Activated naive CD8-positive, alpha-beta T cell treated with anti-CD3 and anti-CD28 coated beads, Interleukin-2, amount 50 U/mL, for 16 hours (primary cell): ENCODE results near the gene CREB1.
"Not testable (repeated sequence)": the region's sequence is repeated elsewhere in the genome, so short reads cannot be mapped to it uniquely, and the experiment has no call there.

ENCODE experiments used
- DNase-seq: peaks from one replicate; pipeline ENCODE4 v3.0.0-alpha.2; 2020; ENCODE audit warnings: low read depth, low spot score

Gene CREB1

DNA sequence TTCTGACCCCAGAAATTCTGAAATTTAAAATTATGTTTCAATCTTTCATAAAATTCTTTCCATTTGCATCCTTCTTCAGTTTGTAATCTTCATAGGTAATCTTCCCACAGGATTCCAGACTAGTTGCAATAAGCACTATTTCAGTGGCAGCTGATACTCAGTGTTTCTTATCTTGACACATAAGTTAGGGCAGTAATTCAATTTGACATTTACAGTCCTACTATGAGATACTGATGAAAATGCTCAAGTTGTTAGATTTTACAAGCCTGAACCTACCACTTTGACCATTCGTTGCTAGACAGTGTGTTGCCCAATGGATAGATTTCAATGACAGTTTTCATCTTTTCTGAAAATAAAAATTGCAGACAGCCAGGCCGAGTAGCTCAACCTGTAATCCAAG lies 85.1 kb downstream of the CREB1 start:
- DNase-seq: no peak

DNA sequence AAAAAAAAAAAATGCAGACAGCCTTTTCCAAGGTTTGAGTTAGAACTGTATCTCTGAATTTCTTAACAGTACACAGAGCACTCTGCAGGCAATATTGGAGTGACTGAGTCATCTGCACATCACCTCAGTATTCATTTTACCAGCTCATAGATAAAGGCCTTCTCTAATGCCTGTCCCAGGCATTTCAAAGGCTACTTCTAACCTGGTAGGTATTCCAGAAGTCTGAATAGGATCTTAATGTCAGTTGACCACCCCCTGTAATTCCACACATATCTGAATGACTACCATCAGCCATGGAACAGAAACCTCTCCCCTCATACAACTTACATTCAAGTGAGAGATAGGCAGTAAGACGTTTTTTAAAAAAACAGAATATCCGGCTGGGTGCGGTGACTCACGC lies 86.4 kb downstream of the CREB1 start:
- no peak for DNase-seq

DNA sequence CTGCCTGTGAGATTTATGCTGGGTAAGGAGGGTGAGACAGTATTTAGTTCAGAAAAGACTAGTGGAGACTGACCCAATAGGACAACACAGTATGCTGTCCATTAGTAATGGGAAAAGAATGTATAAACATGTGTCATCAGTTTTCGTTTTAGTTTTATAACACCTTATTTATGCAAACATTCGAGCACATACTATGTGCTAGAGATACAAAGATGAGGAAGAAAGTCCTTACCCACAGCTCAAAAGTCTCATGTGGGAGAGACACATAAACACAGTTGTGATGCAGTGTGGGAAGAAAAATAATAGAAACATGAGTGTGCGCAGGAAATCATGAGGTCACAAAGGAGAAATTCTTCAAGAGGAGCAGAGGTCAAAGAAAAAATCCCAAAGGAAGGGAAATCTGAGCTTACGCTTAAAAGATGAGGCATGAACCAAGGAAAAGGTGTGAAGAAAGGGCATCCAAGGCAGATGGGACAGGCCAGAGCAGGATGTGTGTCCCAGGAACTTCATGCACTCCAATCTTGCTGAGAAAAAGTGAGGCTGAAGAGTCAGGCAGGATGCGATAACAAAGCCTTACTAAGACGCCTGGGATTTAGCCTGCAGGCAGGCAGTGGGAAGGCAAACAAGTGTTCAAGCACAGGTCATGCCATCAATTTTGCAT lies 87.4 kb downstream of the CREB1 start:
- no peak for DNase-seq

DNA sequence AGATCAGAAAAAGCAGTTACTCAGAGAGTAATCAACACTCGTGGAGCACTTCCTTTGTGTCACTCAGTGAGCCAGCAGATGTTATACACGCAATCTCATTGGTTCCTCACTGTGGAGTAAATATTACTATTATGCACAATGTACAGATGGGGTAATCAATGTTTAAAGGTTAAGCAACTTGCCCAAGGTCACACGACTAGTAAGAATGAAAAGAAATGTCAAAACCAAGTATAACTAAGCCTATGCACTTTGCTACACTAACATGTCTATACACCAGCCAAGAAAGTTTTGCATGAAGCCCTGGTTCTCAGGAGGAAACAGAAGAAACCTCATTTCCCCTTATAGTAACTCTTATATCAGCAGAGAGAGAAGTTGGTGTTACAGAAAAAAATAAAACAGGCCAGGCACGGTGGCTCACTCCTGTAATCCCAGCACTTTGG lies 90.0 kb downstream of the CREB1 start:
- DNase-seq: no peak

DNA sequence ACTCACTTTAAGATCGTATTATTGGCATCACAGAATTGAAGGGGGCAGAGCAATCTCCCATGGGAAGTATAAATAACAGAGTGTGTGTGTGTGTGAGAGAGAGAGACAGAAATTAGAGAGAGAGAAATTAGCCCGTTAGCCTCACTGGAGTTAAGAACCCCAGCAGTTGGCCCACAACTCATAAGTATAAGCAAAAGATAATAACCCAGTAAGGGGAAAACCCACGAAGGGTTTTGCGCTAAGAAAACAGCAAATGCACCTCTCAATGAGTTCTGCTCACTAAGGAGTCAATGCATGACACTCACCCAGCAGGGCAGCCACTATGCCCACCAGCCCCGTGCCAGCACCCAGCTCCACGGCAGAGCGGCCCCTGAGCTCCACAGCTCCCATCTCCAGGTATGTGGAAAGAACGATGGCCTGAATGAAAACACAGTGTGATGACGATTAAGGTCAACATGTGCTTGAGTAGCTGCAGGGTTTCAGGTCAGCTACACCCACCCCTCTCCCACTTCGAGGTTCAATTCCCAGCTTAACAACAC lies 91.8 kb downstream of the CREB1 start:
- no peak for DNase-seq

DNA sequence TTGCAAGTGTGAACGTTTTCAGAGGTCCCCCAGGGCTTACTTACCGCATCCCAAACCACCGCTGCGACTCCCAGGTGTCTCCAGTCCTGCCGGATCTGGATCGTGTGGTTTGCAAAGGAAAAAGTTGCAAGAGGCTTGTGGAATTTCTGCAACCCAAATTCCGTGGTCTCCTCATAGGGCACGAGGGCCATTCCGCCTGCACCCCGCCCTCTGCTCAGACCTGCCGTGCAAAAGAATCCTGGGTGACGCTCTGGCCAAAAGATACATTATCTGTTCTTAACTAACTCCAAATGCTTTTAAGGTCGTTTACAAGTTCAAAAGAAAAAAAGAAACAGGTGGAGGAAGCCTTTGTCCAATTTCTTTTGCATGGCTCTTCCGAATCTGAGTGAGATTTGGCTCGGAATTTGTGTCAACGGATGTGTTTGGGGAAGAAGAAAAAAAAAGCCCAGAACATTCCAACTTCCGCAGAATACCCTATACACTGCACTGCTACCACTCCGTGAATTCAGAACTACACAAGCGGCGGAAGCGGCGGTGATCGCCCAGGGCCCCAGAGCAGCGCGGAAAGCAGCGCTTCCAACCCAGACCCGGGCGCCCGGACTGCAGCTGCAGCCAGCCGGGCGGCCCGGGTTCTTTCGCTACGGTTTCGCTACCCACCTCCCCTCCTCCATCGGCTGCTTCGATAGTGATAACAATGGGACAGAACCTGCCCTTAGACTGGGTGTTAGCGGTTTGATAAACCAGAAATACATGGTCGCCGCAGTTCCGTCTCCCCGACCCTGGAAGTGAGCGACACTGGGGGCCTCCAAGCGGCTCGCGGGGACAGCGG lies 94.6 kb downstream of the CREB1 start:
- peak; percentile 19 for DNase-seq

DNA sequence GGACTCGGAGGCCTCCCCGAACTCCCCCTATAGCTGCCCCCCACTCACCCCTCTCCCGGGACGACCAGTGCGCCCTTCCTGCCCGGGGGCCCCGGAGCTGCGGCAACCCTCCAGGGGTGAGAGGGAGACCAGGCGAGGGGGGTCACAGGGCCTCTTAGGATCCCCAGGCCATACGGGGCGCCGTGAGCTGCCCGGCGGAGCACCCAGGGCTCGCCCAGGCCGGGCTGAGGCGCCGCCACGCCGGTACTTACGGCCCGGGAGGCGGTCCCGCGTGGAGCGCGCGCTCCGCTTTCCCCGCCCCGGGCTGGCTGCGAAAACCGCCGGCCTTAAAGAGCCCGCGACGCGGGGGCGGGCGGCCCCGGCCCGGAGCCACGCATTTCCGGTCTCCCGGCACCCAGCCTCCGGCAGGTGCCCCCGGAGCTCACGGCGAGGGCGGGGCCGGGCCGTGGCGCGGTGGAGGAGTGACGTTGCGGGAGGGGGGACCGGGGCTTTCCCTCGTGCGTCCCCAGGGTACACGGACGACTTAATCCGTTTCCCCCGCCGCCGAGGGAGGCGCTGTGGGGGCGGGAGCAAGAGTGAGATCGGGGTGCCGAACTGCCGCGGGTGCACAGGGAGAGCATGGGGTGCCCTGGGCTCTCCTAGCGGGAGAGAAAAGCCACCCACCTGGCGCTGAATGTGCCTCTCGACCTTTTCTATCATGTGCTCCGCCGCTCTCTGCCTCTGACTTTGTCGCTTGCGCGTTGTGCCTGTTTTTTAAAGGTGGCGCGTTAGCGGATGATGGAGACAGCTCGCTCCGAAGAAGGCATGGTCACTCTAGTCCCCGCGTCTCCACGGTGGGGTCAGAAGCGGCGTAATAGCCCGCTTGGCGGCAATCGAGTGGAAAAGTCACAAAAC lies 95.5 kb downstream of the CREB1 start, which contains the start of gene METTL21A:
Gene METTL21A, minus strand, starts transcription at position 381 of the 894 bp plus-strand sequence. CDS start 1,019 bp downstream, outside the sequence.
- peak; percentile 85 for DNase-seq

DNA sequence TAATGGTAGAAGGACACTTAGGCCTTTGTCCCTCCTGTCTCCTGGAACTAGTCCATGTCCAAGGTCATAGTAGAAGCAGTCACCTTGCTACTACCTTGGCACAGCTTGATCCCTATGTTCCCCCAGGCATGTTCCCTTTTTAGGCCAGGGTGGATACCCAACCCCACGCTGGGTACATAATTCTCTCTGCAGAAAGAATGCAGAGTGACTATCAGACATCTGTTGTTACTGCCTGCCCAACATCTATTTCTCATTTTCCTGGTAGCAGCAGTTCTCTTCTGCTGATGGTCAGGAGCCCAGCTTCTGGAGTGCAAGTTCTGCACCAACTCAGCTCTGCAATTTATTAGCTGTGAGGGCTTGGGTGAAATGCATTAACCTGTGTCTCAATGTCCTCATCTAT lies 99.8 kb downstream of the CREB1 start:
- no peak for DNase-seq

DNA sequence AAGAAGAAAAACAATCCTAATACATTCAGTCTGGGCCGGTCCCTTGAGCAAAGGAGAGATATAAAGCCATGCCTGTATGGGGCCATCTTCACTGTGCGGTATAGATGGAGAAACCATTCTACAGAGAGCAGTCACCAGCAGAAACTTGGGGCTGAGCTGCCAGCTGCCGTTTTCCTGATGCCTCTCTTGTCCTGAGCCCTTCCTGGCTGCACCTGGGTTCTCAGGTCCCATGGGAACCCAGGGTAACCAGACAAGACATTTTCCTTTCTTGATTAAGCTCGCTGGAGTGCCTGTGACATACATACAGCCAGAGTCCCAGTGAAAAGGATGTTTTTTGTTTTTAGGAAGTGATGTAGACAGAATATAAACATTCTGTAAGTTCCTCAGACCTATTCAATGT lies 100.7 kb downstream of the CREB1 start:
- DNase-seq: no peak

DNA sequence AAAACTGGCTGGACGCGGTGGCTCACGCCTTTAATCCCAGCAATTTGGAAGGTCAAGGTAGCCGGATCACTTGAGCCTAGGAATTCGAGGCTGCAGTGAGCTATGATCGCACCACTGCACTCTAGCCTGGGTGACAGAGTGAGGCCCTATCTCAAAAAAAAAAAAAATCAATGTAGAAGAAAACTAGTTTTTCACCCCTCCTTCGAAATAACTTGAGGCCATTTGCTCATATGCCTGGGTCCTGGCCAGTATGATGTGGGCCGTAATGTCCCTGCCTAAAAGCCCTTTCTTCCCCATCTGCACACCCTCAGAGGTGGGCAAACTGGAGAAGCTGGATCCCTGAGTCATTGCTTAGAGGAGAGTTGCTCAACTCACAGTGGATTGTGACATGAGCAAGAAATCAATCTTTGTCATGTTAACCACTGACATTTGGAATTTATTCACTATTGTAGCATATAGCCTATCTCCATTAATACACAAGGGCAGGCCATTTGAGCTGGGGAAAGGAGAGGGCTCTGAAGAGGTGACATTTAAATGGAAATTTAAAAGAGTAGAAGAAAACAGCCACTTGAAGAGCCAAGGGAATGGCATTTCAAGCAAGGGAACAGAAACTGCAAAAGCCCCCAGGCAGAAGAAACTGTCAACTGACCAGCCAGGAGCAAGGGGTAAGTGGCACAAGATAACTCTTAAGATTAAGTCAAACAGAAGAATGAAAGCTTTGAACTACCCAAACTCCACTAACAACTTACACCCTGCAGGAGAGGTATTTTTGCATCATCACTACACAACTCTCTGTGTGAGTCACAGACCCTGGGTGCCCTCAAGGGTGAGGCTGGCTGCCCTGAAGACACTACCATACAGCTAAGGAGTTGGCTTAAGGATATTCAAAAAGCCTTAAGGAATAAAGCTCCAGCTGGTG lies 103.1 kb downstream of the CREB1 start:
- no peak for DNase-seq

DNA sequence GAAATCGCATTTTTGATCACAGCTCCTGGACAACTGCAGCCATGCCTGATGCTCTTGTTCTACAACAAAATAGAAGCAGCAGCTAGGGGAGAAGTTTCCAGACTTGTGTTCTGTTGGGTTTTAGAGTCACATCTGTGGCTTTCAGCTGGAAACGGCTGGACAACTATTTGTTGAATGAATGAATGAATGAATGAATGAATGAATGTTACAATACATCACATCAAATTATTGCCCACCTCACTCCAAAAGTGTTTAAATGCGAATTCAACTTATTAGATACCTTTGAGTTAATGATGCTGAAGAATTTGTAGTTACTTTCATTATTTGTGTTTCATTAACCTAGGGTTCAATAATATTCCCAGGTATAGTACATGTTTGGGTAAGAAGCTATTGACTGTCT lies 103.9 kb downstream of the CREB1 start:
- no peak for DNase-seq

DNA sequence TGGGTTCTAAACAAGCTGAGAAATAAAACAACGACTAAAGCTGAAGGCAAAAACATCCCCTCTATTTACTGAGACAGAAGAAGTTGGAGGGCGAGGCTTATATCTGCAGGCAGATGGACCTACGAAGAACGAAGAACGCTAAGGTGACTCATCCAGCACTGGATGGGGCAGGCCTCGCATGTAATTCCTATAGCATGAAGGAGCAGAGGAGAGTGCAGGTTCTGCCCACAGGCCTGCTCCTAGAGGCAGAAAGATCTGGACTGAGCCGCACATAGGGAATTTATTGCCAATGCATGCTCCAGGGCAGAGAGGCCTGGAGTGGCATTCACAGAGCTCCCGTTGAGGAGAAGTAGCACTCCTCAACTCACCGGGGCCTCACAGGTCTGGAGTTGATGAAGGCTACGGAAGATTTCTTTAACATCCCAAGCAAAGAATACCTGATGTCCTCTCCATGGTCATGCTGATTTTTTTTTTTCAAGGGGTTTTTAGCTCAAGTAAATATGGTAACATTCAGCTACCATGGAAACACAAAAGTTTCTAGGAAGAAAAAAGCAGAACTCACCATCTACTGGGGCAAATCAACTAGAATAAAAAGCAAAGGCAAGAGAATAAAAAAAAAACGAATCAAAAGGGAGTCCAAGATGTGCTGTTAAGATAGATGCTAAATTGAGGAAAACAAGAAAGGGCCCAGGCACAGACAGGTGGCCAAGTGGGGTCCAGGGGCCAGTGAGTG lies 105.9 kb downstream of the CREB1 start:
- DNase-seq: no peak

DNA sequence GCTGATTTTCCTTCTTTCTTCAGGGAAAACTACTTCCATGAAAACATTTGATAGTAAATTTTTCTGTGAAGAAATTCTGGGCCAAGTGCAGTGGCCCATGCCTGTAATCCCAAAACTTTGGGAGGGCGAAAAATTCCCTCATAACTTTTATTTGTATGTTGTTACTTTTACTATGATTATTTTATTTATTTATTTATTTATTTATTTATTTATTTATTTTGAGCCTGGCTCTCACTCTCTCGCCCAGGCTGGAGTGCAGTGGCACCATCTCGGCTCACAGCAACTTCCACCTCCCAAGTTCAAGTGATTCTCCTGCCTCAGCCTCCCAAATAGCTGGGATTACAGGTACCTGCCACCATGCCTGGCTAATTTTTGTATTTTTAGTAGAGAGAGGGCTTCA lies 109.5 kb downstream of the CREB1 start:
- DNase-seq: not testable (repeated sequence)

DNA sequence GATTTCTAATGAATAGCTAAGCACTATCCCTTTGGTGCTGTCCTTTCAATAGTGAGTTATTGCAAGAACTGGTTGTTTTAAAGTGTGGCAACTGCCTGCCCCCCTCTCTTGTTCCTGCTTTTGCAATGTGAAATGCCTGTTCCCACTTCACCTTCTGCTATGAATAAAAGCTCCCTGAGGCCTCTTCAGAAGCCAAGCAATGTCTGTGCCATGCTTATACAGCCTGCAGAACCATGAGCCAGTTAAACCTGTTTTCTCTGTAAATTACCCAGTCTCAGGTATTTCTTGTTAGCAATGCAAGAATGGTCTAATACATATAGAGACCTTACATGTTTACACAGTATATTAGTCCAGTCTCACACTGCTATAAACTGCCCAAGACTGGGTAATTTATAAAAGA lies 110.4 kb downstream of the CREB1 start:
- no peak for DNase-seq

DNA sequence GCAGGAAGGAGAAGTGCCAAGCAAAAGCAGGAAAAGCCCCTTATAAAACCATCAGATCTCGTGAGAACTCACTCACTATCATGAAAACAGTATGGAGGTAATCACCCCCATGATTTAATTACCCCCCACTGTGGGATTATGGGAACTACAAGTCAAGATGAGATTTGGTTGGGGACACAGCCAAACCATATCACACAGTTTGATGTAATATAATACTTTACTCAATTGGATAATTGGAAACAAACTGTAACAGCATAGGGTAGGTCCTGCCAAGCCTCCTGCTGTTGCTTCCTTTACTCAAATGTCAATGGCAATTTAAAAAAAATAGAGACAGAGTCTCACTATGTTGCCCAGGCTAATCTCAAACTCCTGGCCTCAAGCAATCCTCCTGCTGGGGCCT lies 110.9 kb downstream of the CREB1 start:
- no peak for DNase-seq

DNA sequence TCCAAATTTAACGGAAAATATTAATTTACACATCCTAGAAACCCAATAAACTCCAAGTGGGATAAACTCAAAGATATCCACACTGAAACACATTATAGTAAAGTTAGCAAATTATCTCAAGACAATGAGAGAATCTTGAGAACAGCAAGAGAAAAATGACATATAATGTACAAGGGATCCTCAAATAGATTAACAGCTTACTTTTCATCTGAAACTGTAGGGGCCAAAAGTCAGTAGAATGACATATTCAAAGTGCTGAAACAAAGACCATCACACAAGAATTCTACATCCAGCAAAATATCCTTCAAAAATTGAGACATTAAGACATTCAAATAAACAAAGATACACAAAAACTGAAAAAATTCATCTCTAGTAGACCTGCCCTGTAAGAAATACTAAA lies 114.1 kb downstream of the CREB1 start:
- no peak for DNase-seq

DNA sequence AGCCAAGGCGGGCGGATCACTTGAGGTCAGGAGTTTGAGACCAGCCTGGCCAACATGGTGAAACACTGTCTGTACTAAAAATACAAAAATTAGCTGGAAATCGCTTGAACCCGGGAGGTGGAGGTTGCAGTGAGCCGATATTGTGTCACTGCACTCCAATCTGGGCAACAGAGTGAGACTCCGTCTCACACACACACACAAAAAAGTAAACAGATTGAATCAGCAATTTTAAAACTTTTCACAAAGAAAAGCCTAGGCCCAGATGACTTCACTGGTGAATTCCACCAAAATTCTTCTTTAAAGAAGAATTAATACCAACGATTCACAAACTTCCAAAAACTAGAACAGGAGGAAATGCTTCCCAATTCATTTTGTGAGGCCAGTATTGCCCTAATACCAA lies 116.8 kb downstream of the CREB1 start:
- not testable (repeated sequence) for DNase-seq
